IMR-90 (cell line): ENCODE measurements around the gene ZNRF4. TPM values are rescaled to one million over a fixed set of nuclear protein-coding genes. Genes with fewer than 3 reads are reported as not detected.

Experiments used
- ATAC-seq: fragments of 200-7000 bp; cut with Tn5 transposase; 2 replicates; pipeline ENCODE4 v1.9.1; 2020; ENCODE audit warnings: low read depth, mild to moderate bottlenecking, moderate library complexity
- BruUV-seq: library from RNA; stranded (reverse); fragments of 400-500 nt; replicated peaks from 2 replicates; lab custom pipeline; 2021; lab: Mats Ljungman, UMichigan
- CTCF ChIA-PET: fragments of 300-600 bp; formaldehyde crosslinking; extraction: SDS; loops from one replicate; lab custom pipeline; 2021; ENCODE audit warnings: antibody characterized with exemption; lab: Yijun Ruan, JAX
- POLR2A ChIA-PET: fragments of 300-600 bp; sonication (Branson Sonifier 250); formaldehyde crosslinking; loops from one replicate; lab custom pipeline; 2022; ENCODE audit warnings: antibody characterized with exemption; ENCODE audit not compliant: unreplicated experiment; lab: Charles Lee
- DNase-seq: peaks from one replicate; pipeline ENCODE4 v3.0.0; 2013
- H2AFZ ChIP-seq: replicated peaks from 2 replicates; pipeline ENCODE3; 2013; ENCODE audit warnings: low read length, mild to moderate bottlenecking; ENCODE audit not compliant: poor library complexity
- H2AK5ac ChIP-seq: 2 replicates; pipeline ENCODE4 v1.6.1; 2013; ENCODE audit warnings: low read depth, low read length, inconsistent platforms
- H2AK9ac ChIP-seq: replicated peaks from 2 replicates; pipeline ENCODE3; 2013; ENCODE audit warnings: mild to moderate bottlenecking, low read depth, low read length, moderate library complexity; ENCODE audit not compliant: poor library complexity
- H2BK120ac ChIP-seq: 2 replicates; pipeline ENCODE4 v1.6.1; 2013; ENCODE audit warnings: low read depth, low read length, inconsistent platforms
- H2BK15ac ChIP-seq: 3 replicates; pipeline ENCODE4 v1.6.1; 2013; ENCODE audit warnings: low read depth, low read length, inconsistent platforms
- H2BK20ac ChIP-seq: 2 replicates; pipeline ENCODE4 v1.6.1; 2013; ENCODE audit warnings: low read depth, mild to moderate bottlenecking, inconsistent platforms, low read length, moderate library complexity
- H2BK5ac ChIP-seq: 2 replicates; pipeline ENCODE4 v1.6.1; 2013; ENCODE audit warnings: mild to moderate bottlenecking, low read depth, low read length, inconsistent platforms; ENCODE audit not compliant: poor library complexity, severe bottlenecking
- H3K14ac ChIP-seq: replicated peaks from 2 replicates; pipeline ENCODE4 v1.6.1; 2013; ENCODE audit warnings: low read depth, low read length, inconsistent platforms
- H3K18ac ChIP-seq: 2 replicates; pipeline ENCODE4 v1.6.1; 2013; ENCODE audit warnings: low read depth, low read length, control low read depth
- H3K23ac ChIP-seq: 2 replicates; pipeline ENCODE4 v1.6.1; 2013; ENCODE audit warnings: low read depth, low read length, inconsistent platforms
- H3K27ac ChIP-seq: 2 replicates; pipeline ENCODE4 v1.5.1; 2013; ENCODE audit warnings: mild to moderate bottlenecking, control low read depth, low read length; ENCODE audit not compliant: insufficient read depth
- H3K27me3 ChIP-seq: 2 replicates; pipeline ENCODE4 v1.6.1; 2013; ENCODE audit warnings: low read length; ENCODE audit not compliant: control insufficient read depth, insufficient read depth
- H3K36me3 ChIP-seq: 2 replicates; pipeline ENCODE4 v1.6.1; 2013; ENCODE audit warnings: low read length, mixed read lengths; ENCODE audit not compliant: control insufficient read depth, insufficient read depth
- H3K4ac ChIP-seq: 2 replicates; pipeline ENCODE4 v1.6.1; 2013; ENCODE audit warnings: low read depth, low read length, inconsistent platforms
- H3K4me1 ChIP-seq: 2 replicates; pipeline ENCODE4 v1.6.1; 2013; ENCODE audit warnings: low read length, mixed read lengths; ENCODE audit not compliant: control insufficient read depth, insufficient read depth
- H3K4me2 ChIP-seq: 2 replicates; pipeline ENCODE4 v1.6.1; 2013; ENCODE audit warnings: low read depth, mild to moderate bottlenecking, control low read depth, low read length, moderate library complexity
- H3K4me3 ChIP-seq: 2 replicates; pipeline ENCODE4 v1.5.1; 2013; ENCODE audit warnings: low read depth, mild to moderate bottlenecking, control low read depth, low read length, moderate library complexity; ENCODE audit not compliant: insufficient read depth
- H3K56ac ChIP-seq: 2 replicates; pipeline ENCODE4 v1.6.1; 2013; ENCODE audit warnings: low read length, inconsistent platforms; ENCODE audit not compliant: insufficient read depth; ENCODE audit errors: extremely low read depth
- H3K79me1 ChIP-seq, 2 experiments: 2 replicates each; pipeline ENCODE4 v1.6.1; 2013; ENCODE audit warnings: low read length in 2 of 2, inconsistent platforms in 1 of 2, low read depth in 1 of 2
- H3K9ac ChIP-seq: 2 replicates; pipeline ENCODE4 v1.6.1; 2013; ENCODE audit warnings: low read depth, low read length, control low read depth
- H3K9me1 ChIP-seq: 2 replicates; pipeline ENCODE4 v1.6.1; 2013; ENCODE audit warnings: low read length, inconsistent platforms; ENCODE audit not compliant: insufficient read depth
- H3K9me3 ChIP-seq: 2 replicates; pipeline ENCODE4 v1.6.1; 2013; ENCODE audit warnings: low read length; ENCODE audit not compliant: control insufficient read depth, insufficient read depth
- H4K20me1 ChIP-seq: 2 replicates; pipeline ENCODE4 v1.6.1; 2013; ENCODE audit warnings: low read length, inconsistent platforms; ENCODE audit not compliant: insufficient read depth
- H4K5ac ChIP-seq: 2 replicates; pipeline ENCODE4 v1.6.1; 2013; ENCODE audit warnings: mild to moderate bottlenecking, low read depth, low read length, control low read depth
- H4K8ac ChIP-seq, 2 experiments: 2 replicates each; pipeline ENCODE4 v1.6.1; 2013; ENCODE audit warnings: low read depth in 2 of 2, low read length in 2 of 2, control low read depth in 1 of 2, inconsistent platforms in 1 of 2
- H4K91ac ChIP-seq: 2 replicates; pipeline ENCODE4 v1.6.1; 2013; ENCODE audit warnings: low read depth, low read length, inconsistent platforms; ENCODE audit not compliant: insufficient read depth
- CHD1 ChIP-seq: IDR thresholded peaks from 2 replicates; pipeline ENCODE4 v1.6.1; 2012; ENCODE audit warnings: low read depth, low read length, improper control_type of control experiment
- POLR2A ChIP-seq: IDR thresholded peaks from 2 replicates; pipeline ENCODE4 v1.6.1; 2012; ENCODE audit warnings: mild to moderate bottlenecking, low read depth, low read length
- RAD21 ChIP-seq: IDR thresholded peaks from 2 replicates; pipeline ENCODE4 v1.6.1; 2012; ENCODE audit warnings: low read length, improper control_type of control experiment
- SMC3 ChIP-seq: fragments of 150-350 bp; IDR thresholded peaks from 2 replicates; pipeline ENCODE4 v1.6.1; 2016; ENCODE audit warnings: low read depth, mild to moderate bottlenecking, antibody characterized with exemption, low read length, moderate library complexity
- WGBS, 2 experiments: methylation state at CpG; one replicate each; pipeline versions ENCODE4 v1.1.5 to v1.1.7; 2013; ENCODE audit warnings: missing lambda C conversion rate in 2 of 2; ENCODE audit not compliant: insufficient read length in 1 of 2; ENCODE audit errors: extremely low coverage in 2 of 2; 5-methylcytosine and 5-hydroxymethylcytosine counted together
- dilution Hi-C: fragments of 300-500 bp; cut with HindIII; formaldehyde crosslinking; loops from one replicate; pipeline ENCODE4 v1.14.3; 2018; ENCODE audit warnings: low sequenced_read_pairs; ENCODE audit not compliant: unreplicated experiment
- in situ Hi-C: fragments of 300-500 bp; cut with MboI; formaldehyde crosslinking; loops from 3 replicates; pipeline ENCODE4 v1.14.3; 2019; ENCODE audit warnings: low sequenced_read_pairs, inconsistent platforms, mixed read lengths
- intact Hi-C: fragments of 100-400 bp; cut with micrococcal nuclease; formaldehyde crosslinking; loops from 2 replicates; pipeline ENCODE4 v1.10.0; 2022
- polyA plus RNA-seq, 3 experiments: library from polyadenylated mRNA; depleted of rRNA; stranded (reverse); fragments of >200 nt; gene quantifications; 2 replicates each; pipeline ENCODE4 v1.2.3, GENCODE V29; 2012; ENCODE audit warnings: low replicate concordance in 1 of 3
- total RNA-seq: library from RNA; depleted of rRNA; stranded (reverse); fragments of >200 nt; gene quantifications from 2 replicates; pipeline ENCODE4 v1.2.3, GENCODE V29; 2012
- TF ChIP-seq, protein P1 (sequence below): conservative IDR thresholded peaks from 2 replicates; pipeline ENCODE4 v1.5.1; 2012; ENCODE audit warnings: mild to moderate bottlenecking, low read depth, low read length, improper control_type of control experiment

ZNRF4 gene
- total and polyA plus RNA-seq, 2 of the 4 experiments (the other 2 are of a cell fraction) = not detected

DNA sequence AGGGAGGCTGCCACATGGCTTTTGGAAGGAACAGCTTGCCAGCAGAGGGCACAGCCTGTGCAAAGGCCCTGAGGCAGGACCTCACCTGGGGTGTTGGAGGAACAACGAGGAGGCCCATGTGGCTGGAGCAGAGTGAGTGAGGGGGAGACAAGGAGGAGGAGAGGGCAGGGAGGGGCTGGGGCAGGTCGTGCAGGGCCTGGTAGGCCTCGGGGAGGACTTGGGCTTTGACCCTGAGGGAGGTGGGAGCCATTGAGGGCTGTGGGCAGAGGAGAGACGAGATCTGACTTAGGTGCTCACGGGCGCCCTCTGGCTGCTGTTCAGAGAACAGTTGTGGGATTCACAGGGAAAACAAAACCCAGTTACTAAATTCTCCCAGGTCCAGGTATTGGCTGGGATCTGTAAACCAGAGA lies 25.2 kb downstream of the ZNRF4 start:
- WGBS, 2 experiments = no CpG with 5 or more reads among the region's 6 CpGs
- peaks cover 13% of the 10 kb centered on the region for H3K9me3 ChIP-seq
- H3K79me1 ChIP-seq = no peaks in the 10 kb centered on the region
- no peak overlapping the region for H4K91ac ChIP-seq
- H3K14ac ChIP-seq = no peak overlapping the region
- no peak for ATAC-seq
- H2AK9ac ChIP-seq = no peak overlapping the region
- H4K20me1 ChIP-seq = peaks cover 4% of the 10 kb centered on the region; the same call in 1 of the 2 replicates
- no peak overlapping the region for H2BK5ac ChIP-seq
- no peak overlapping the region for H3K56ac ChIP-seq
- no peaks in the 10 kb centered on the region for H3K36me3 ChIP-seq
- intact Hi-C loops (no loop called here), dilution Hi-C loops (no loop called here), in situ Hi-C loops (no loop called here)
- no peak overlapping the region for H2BK120ac ChIP-seq
- no peak overlapping the region for H2AK5ac ChIP-seq
- no peak overlapping the region for H3K4me2 ChIP-seq
- H2BK20ac ChIP-seq = no peak overlapping the region
- H3K4ac ChIP-seq = no peak overlapping the region
- H2AFZ ChIP-seq = no peak overlapping the region
- no peak overlapping the region for H3K4me3 ChIP-seq
- H2BK15ac ChIP-seq = no peak overlapping the region
- H3K18ac ChIP-seq = no peak overlapping the region
- TF ChIP-seq RAD21 = peak; percentile 37
- TF ChIP-seq SMC3 = peak; percentile 49
- TF ChIP-seq CHD1 = no peak
- no peak for TF ChIP-seq POLR2A
- TF ChIP-seq, protein P1, sequence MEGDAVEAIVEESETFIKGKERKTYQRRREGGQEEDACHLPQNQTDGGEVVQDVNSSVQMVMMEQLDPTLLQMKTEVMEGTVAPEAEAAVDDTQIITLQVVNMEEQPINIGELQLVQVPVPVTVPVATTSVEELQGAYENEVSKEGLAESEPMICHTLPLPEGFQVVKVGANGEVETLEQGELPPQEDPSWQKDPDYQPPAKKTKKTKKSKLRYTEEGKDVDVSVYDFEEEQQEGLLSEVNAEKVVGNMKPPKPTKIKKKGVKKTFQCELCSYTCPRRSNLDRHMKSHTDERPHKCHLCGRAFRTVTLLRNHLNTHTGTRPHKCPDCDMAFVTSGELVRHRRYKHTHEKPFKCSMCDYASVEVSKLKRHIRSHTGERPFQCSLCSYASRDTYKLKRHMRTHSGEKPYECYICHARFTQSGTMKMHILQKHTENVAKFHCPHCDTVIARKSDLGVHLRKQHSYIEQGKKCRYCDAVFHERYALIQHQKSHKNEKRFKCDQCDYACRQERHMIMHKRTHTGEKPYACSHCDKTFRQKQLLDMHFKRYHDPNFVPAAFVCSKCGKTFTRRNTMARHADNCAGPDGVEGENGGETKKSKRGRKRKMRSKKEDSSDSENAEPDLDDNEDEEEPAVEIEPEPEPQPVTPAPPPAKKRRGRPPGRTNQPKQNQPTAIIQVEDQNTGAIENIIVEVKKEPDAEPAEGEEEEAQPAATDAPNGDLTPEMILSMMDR = peak; percentile 35
- POLR2A ChIA-PET = no interaction called here
- BruUV-seq = no TSS peak
- CTCF ChIA-PET = no interaction called here
- H3K9ac ChIP-seq = no peak overlapping the region
- H3K27ac ChIP-seq = no peak overlapping the region
- peaks cover 31% of the 10 kb centered on the region for H3K27me3 ChIP-seq
- H4K5ac ChIP-seq = no peak overlapping the region
- H3K9me1 ChIP-seq = no peaks in the 10 kb centered on the region
- no peak overlapping the region for H4K8ac ChIP-seq
- no peak for DNase-seq
- H3K4me1 ChIP-seq = peaks cover 3% of the 10 kb centered on the region; the same call in 1 of the 2 replicates
- no peak overlapping the region for H3K23ac ChIP-seq
